ENCODE measurements around the gene FAM20B.

- TF ChIP-seq CTCF (IDR thresholded peaks at IDR 0.05) (no peak), POLR2A (IDR thresholded peaks at IDR 0.05) (no peak)
These were observed 83.0 kb downstream of the FAM20B start for GRCh38 chr1:179108644-179109043.

All from sigmoid colon (tissue), 3 donors.